ENCODE results near the gene CTNNAL1. TPM values are rescaled to one million over a fixed set of nuclear protein-coding genes. Genes with fewer than 3 reads are reported as not detected.

The CTNNAL1 gene
- total RNA-seq, 2 experiments from 2014 or later, result 12.5 to 14.0 TPM

DNA sequence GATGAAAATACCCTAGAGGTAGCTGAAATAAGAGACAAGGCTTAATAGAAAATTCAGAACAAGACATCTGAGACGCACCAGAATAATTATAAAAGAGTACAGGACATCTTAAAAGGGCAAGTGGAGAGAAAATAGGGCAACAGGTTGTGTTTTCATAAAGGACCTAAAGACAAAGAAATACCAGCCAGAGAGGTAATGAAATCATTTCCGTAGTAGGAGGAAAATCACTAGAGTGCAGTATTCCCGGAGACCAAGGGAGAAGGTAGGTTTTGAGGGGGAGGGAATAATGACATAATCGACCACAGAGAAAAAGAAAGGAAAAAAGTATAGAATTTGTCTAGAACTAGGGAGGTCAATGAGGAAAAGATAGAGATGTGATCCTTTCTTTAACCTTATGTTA is 26.2 kb upstream of the CTNNAL1 start:
- H3K4me1 Mint-ChIP-seq, result peaks cover 1% of the 10 kb centered on the region
- ChIA-PET POLR2A (no interaction called here), CTCF (no interaction called here)
- H3K4me3 Mint-ChIP-seq, result no peak overlapping the region
- H3K27me3 Mint-ChIP-seq, result no peaks in the 10 kb centered on the region
- no peaks in the 10 kb centered on the region for H3K9me3 Mint-ChIP-seq
- no peak for DNase-seq
- H3K27ac Mint-ChIP-seq, result no peak overlapping the region
- H3K36me3 Mint-ChIP-seq (ENCODE audit: low read depth), result peaks cover 48% of the 10 kb centered on the region

DNA sequence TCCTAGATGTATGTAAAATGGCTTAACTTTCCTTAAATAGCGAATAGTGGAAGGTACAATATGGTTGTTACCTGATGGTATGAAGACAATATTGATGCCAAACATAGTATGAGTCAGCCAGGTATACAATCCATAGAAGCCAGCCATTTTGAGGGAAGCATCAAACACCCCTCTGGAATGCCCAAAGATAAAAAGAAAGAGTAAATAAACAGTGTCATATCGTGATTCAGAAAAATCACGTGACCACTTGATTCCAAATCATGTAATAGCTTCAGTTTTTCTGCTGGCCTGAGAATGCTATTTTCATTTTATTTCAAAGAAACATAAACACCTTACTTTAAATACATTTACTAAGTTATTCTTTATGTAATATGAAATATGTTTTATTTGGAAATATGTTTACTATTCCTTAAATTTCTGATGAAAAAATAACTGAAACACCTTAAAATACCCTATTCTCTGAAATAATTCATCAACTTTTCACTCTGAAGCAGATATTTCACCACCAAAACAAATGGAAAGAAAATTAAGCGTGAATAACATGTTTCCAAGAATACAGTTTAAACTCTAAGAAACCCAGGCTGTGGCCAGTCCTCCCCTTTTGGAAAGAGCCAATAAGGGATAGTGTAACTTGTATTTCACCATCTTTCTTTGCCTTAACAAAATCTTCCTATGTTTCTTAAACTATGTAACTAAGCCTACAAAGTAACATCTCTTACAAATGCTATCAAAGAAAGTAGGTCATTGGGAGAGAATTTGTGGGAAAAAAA is 24.8 kb upstream of the CTNNAL1 start:
- ChIA-PET CTCF (no interaction called here), POLR2A (no interaction called here)
- Mint-ChIP-seq H3K4me1 (peaks cover 1% of the 10 kb centered on the region), H3K4me3 (no peak overlapping the region), H3K27me3 (no peaks in the 10 kb centered on the region), H3K27ac (no peak overlapping the region), H3K36me3 (ENCODE audit: low read depth) (peaks cover 50% of the 10 kb centered on the region), H3K9me3 (no peaks in the 10 kb centered on the region)
- DNase-seq, result no peak

GRCh38 chr9:109036744-109037680 is 23.7 kb upstream of the CTNNAL1 start:
- H3K36me3 Mint-ChIP-seq (ENCODE audit: low read depth), result peaks cover 48% of the 10 kb centered on the region
- no peak overlapping the region for H3K4me3 Mint-ChIP-seq
- no peaks in the 10 kb centered on the region for H3K27me3 Mint-ChIP-seq
- H3K4me1 Mint-ChIP-seq, result peaks cover 1% of the 10 kb centered on the region
- no peak overlapping the region for H3K27ac Mint-ChIP-seq
- no peaks in the 10 kb centered on the region for H3K9me3 Mint-ChIP-seq
- no peak for DNase-seq
- ChIA-PET POLR2A (no interaction called here), CTCF (no interaction called here)

- POLR2A ChIA-PET, result no interaction called here
- no peak for DNase-seq
- H3K4me3 Mint-ChIP-seq, result no peak overlapping the region
- CTCF ChIA-PET, result no interaction called here
- no peak overlapping the region for H3K27ac Mint-ChIP-seq
- no peaks in the 10 kb centered on the region for H3K4me1 Mint-ChIP-seq
- no peaks in the 10 kb centered on the region for H3K27me3 Mint-ChIP-seq
- peaks cover 54% of the 10 kb centered on the region for H3K36me3 Mint-ChIP-seq (ENCODE audit: low read depth)
- no peaks in the 10 kb centered on the region for H3K9me3 Mint-ChIP-seq
Observed at GRCh38 chr9:109035684-109036423, 22.6 kb upstream of the CTNNAL1 start.

GRCh38 chr9:109033941-109034700 is 20.8 kb upstream of the CTNNAL1 start:
- Mint-ChIP-seq H3K4me3 (no peak overlapping the region), H3K4me1 (no peaks in the 10 kb centered on the region), H3K9me3 (no peaks in the 10 kb centered on the region), H3K36me3 (ENCODE audit: low read depth) (peaks cover 52% of the 10 kb centered on the region), H3K27me3 (no peaks in the 10 kb centered on the region), H3K27ac (no peak overlapping the region)
- CTCF ChIA-PET, result no interaction called here
- POLR2A ChIA-PET, result no interaction called here
- DNase-seq, result no peak

DNA sequence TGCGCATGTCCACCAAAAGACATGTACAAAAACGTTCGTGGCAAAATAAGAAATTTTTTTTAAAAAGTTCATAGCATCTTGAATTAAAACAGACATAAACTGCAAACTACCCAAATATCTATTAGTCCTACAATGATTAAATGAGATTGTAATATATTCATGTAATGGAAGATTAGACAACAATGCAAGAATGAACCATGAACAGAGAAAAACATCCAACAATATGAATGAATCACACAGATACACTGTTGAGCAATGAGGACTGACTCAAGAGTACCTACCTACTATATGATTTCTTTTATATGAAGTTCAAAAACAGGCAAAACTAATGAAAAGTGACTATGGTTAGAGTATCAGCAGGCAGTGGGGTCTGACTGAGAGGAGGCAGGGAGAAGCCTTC is 17.9 kb upstream of the CTNNAL1 start:
- H3K9me3 Mint-ChIP-seq, result no peaks in the 10 kb centered on the region
- no peak overlapping the region for H3K4me3 Mint-ChIP-seq
- DNase-seq, result no peak
- no peaks in the 10 kb centered on the region for H3K27me3 Mint-ChIP-seq
- ChIA-PET CTCF (no interaction called here), POLR2A (no interaction called here)
- peaks cover 4% of the 10 kb centered on the region for H3K4me1 Mint-ChIP-seq
- peaks cover 47% of the 10 kb centered on the region for H3K36me3 Mint-ChIP-seq (ENCODE audit: low read depth)
- H3K27ac Mint-ChIP-seq, result no peak overlapping the region

DNA sequence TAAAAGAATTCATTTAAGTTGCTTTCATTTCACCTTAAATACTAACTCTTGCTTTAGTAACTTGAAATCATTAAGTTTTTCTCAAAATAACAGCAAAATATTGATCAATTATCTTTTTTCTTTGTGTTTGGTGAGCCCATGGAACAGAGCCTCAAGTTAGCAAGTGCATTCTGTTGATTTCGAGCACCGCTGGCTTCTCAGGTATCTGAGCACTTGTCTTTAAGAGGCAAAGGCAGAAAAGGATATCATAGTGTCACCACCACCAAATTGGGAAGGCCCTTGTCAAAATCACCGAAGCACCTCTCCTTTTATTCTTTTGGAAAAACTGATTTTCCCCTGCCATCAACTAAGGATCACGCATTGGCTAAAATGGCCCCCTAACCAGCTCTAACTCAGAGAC is 17.1 kb upstream of the CTNNAL1 start:
- Mint-ChIP-seq H3K27me3 (no peaks in the 10 kb centered on the region), H3K4me3 (no peak overlapping the region), H3K27ac (no peak overlapping the region), H3K9me3 (no peaks in the 10 kb centered on the region), H3K36me3 (ENCODE audit: low read depth) (peaks cover 42% of the 10 kb centered on the region), H3K4me1 (peaks cover 4% of the 10 kb centered on the region)
- no peak for DNase-seq
- CTCF ChIA-PET, result no interaction called here
- POLR2A ChIA-PET, result no interaction called here

- Mint-ChIP-seq H3K9me3 (no peaks in the 10 kb centered on the region), H3K4me3 (no peak overlapping the region), H3K36me3 (ENCODE audit: low read depth) (peaks cover 40% of the 10 kb centered on the region), H3K27ac (no peak overlapping the region), H3K27me3 (no peaks in the 10 kb centered on the region), H3K4me1 (peaks cover 4% of the 10 kb centered on the region)
- no peak for DNase-seq
- POLR2A ChIA-PET, result no interaction called here
- CTCF ChIA-PET, result interaction anchor here (0.6 to 1.1 kb wide), 2 partner anchors 25 to 967 kb away, joined by 3 to 4 read pairs; no protein-coding TSS in a partner anchor
Observed at GRCh38 chr9:109028457-109028856, 15.2 kb upstream of the CTNNAL1 start.

DNA sequence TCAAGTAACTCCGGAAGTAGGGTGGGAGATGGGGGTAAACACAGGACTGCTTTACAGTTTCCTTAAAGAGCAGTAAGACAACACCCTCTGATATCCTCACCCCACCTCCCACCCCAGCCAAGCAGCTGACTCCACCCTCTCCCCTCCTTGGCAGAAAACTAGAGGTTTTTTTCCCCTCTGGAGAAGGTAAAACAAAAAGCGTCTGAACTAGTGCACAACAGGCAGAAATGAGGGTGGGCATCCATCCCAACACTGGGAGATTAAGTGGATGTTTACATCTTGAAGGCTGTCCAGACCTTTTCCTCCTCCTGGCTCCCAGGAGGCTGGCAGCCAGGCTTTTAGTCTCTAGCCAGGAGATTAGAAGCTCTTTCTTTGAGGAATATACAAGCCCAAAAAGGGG is 13.9 kb upstream of the CTNNAL1 start:
- no peak for DNase-seq
- peaks cover 4% of the 10 kb centered on the region for H3K4me1 Mint-ChIP-seq
- H3K9me3 Mint-ChIP-seq, result no peaks in the 10 kb centered on the region
- H3K27me3 Mint-ChIP-seq, result no peaks in the 10 kb centered on the region
- H3K36me3 Mint-ChIP-seq (ENCODE audit: low read depth), result peaks cover 33% of the 10 kb centered on the region
- H3K27ac Mint-ChIP-seq, result no peak overlapping the region
- no peak overlapping the region for H3K4me3 Mint-ChIP-seq
- ChIA-PET POLR2A (no interaction called here), CTCF (interaction anchor here (0.7 kb wide), 1 partner anchor 10 kb away, joined by 4 read pairs; no protein-coding TSS in a partner anchor)

DNA sequence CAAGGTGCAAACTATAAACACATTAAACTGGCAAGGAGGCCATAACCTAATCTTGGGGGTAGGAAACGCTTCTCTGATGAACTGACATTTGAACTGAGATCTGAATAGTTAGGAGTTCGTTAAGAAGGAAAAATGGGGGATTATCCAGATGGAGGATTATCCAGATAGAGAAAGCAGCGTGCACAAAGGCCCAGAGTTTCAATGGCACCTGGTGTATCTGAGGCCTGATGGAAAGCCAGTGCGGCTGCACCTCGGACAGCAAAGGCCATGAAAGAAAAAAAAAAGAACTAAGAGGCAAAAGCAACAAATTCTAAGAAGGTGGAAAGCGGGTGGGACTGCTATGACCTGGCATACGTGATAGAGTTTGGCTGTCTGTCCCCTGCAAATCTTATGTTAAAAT is 13.0 kb upstream of the CTNNAL1 start:
- Mint-ChIP-seq H3K4me3 (no peak overlapping the region), H3K9me3 (no peaks in the 10 kb centered on the region), H3K36me3 (ENCODE audit: low read depth) (peaks cover 27% of the 10 kb centered on the region), H3K27ac (no peak overlapping the region), H3K4me1 (peaks cover 4% of the 10 kb centered on the region), H3K27me3 (no peaks in the 10 kb centered on the region)
- ChIA-PET POLR2A (no interaction called here), CTCF (no interaction called here)
- DNase-seq, result no peak

DNA sequence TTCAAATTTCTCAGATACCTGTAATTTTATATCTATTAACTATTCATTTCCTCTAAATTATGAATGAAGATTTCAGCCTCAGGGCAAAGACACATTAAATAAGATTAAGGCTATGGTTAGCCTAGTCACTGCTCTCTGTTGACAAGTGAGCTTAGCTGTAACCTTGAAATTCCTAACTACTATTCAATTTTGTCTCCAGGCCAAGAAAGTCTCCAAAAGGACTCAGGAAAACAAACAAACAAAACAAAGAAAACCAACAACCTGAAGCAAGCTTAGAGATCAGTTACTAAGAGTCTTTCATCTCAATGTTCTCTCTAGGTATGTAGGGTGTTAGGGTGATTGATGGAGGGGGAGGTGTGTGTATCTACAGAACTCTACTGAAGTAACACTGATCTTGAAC is 9.6 kb upstream of the CTNNAL1 start:
- no peak overlapping the region for H3K27ac Mint-ChIP-seq
- H3K4me1 Mint-ChIP-seq, result peaks cover 9% of the 10 kb centered on the region
- H3K27me3 Mint-ChIP-seq, result no peaks in the 10 kb centered on the region
- no peaks in the 10 kb centered on the region for H3K9me3 Mint-ChIP-seq
- H3K36me3 Mint-ChIP-seq (ENCODE audit: low read depth), result peaks cover 27% of the 10 kb centered on the region
- DNase-seq, result no peak
- CTCF ChIA-PET, result no interaction called here
- POLR2A ChIA-PET, result no interaction called here
- H3K4me3 Mint-ChIP-seq, result no peak overlapping the region

- no peak for DNase-seq
- ChIA-PET POLR2A (no interaction called here), CTCF (interaction anchor here (0.6 to 1.1 kb wide), 2 partner anchors 70 to 1940 kb away, joined by 3 read pairs; no protein-coding TSS in a partner anchor)
- Mint-ChIP-seq H3K36me3 (ENCODE audit: low read depth) (peaks cover 27% of the 10 kb centered on the region), H3K27me3 (no peaks in the 10 kb centered on the region), H3K9me3 (no peaks in the 10 kb centered on the region), H3K4me3 (no peak overlapping the region), H3K27ac (no peak overlapping the region), H3K4me1 (peaks cover 5% of the 10 kb centered on the region)
Observed at GRCh38 chr9:109020581-109021511, 7.5 kb upstream of the CTNNAL1 start.
